ENCODE measurements around the gene TNFRSF6B. TPM values are rescaled to one million over a fixed set of nuclear protein-coding genes. Genes with fewer than 3 reads are reported as not detected.

Gene TNFRSF6B
- total RNA-seq, 1 donor from 2014 or later: 119 TPM

- intact Hi-C loops (cut with DNase I): no loop called here
- Histone ChIP-seq H3K27ac (peak overlapping the region; percentile 90 to 98), H3K4me1 (peaks cover 11 to 27% of the 10 kb centered on the region in 2 donors), H3K27me3 (no peaks in the 10 kb centered on the region), H3K4me3 (no peak overlapping the region), H3K36me3 (peaks cover 14 to 31% of the 10 kb centered on the region in 2 donors), H3K9me3 (no peaks in the 10 kb centered on the region)
- TF ChIP-seq CTCF (IDR thresholded peaks at IDR 0.05): no peak
- no peak for DNase-seq (ENCODE audit: low spot score in 2 of 2)
Observed at GRCh38 chr20:63680857-63681608, 15.4 kb upstream of the TNFRSF6B start.

GRCh38 chr20:63681609-63682142 is 14.8 kb upstream of the TNFRSF6B start:
- H3K4me1 ChIP-seq: peaks cover 11 to 27% of the 10 kb centered on the region in 2 donors
- H3K27ac ChIP-seq: peak overlapping the region; percentile 90 to 98
- H3K36me3 ChIP-seq: peaks cover 11 to 31% of the 10 kb centered on the region in 2 donors
- H3K27me3 ChIP-seq: no peaks in the 10 kb centered on the region
- H3K4me3 ChIP-seq: no peak overlapping the region
- intact Hi-C loops (cut with DNase I): loop anchor here (1.0 to 2.0 kb wide), 2 partner anchors 23 to 25 kb away; partner anchors contain the start of genes ARFRP1 and RTEL1
- no peak for DNase-seq (ENCODE audit: low spot score in 2 of 2)
- TF ChIP-seq CTCF (IDR thresholded peaks at IDR 0.05): no peak
- H3K9me3 ChIP-seq: no peaks in the 10 kb centered on the region

- intact Hi-C loops (cut with DNase I): loop anchor here (1.0 to 2.0 kb wide), 2 partner anchors 24 kb away; partner anchors contain the start of genes ARFRP1 and RTEL1
- Histone ChIP-seq H3K27ac (peak overlapping the region; percentile 90 to 98), H3K36me3 (peaks cover 7 to 27% of the 10 kb centered on the region in 2 donors), H3K4me3 (peak overlapping the region in 1 of 2 donors; percentile 29), H3K9me3 (no peaks in the 10 kb centered on the region), H3K4me1 (peaks cover 11 to 31% of the 10 kb centered on the region in 2 donors), H3K27me3 (no peaks in the 10 kb centered on the region)
- peak; percentile 79 to 93 for DNase-seq (ENCODE audit: low spot score in 2 of 2)
- TF ChIP-seq CTCF (IDR thresholded peaks at IDR 0.05): no peak
Observed at GRCh38 chr20:63682384-63683139, 13.9 kb upstream of the TNFRSF6B start.

GRCh38 chr20:63685269-63686026 is 11.0 kb upstream of the TNFRSF6B start:
- no peak for DNase-seq (ENCODE audit: low spot score in 2 of 2)

More at GRCh38 chr20:63685269-63686026, 11.0 kb upstream of the TNFRSF6B start:
- Histone ChIP-seq H3K4me3 (no peak overlapping the region), H3K9me3 (no peaks in the 10 kb centered on the region), H3K36me3 (peaks cover 0 to 4% of the 10 kb centered on the region in 2 donors), H3K27ac (peak overlapping the region; percentile 66 to 87), H3K27me3 (no peaks in the 10 kb centered on the region), H3K4me1 (peaks cover 11 to 31% of the 10 kb centered on the region in 2 donors)
- intact Hi-C loops (cut with DNase I): no loop called here
- TF ChIP-seq CTCF (IDR thresholded peaks at IDR 0.05): no peak
